Stimulated activated naive CD8-positive, alpha-beta T cell treated with anti-CD3 and anti-CD28 coated beads, Interleukin-15, amount 100 ng/mL, for 72 hours (primary cell): ENCODE data around the gene CHST12.

Experiments used
- ATAC-seq: fragments of 150-1000 bp; cut with Tn5 transposase; 2 replicates; pipeline ENCODE4 v1.10.0; 2021; ENCODE audit warnings: mild to moderate bottlenecking, moderate library complexity
- DNase-seq, 2 donors: peaks; one replicate each; pipeline ENCODE4 v3.0.0; 2021 to 2022
- H3K27ac Mint-ChIP-seq, 2 donors: one replicate each; pipeline ENCODE4 v1.8.0; 2022; ENCODE audit warnings: mild to moderate bottlenecking in 2 of 2, mixed read lengths in 2 of 2, moderate library complexity in 2 of 2
- H3K27me3 Mint-ChIP-seq: one replicate; pipeline ENCODE4 v1.8.0; 2022; ENCODE audit warnings: mixed read lengths
- H3K4me1 Mint-ChIP-seq: one replicate; pipeline ENCODE4 v1.8.0; 2022; ENCODE audit warnings: mild to moderate bottlenecking, mixed read lengths
- H3K4me3 Mint-ChIP-seq, 2 donors: one replicate each; pipeline ENCODE4 v1.8.0; 2022; ENCODE audit warnings: mild to moderate bottlenecking in 2 of 2, mixed read lengths in 2 of 2, moderate library complexity in 1 of 2
- H3K9me3 Mint-ChIP-seq, 2 donors: one replicate each; pipeline ENCODE4 v1.8.0; 2022; ENCODE audit warnings: mixed read lengths in 2 of 2

CHST12 gene

GRCh38 chr7:2497500-2498336 is 94.3 kb downstream of the CHST12 start:
- Mint-ChIP-seq H3K9me3 (no peaks in the 10 kb centered on the region), H3K4me3 (no peak overlapping the region), H3K27ac (no peak overlapping the region), H3K27me3 (peaks cover 18% of the 10 kb centered on the region), H3K4me1 (peaks cover 16% of the 10 kb centered on the region)
- ATAC-seq (no peak), DNase-seq (no peak)
